Stimulated activated CD4-positive, alpha-beta T cell treated with anti-CD3 and anti-CD28 coated beads, Interleukin-4, amount 100 ng/mL, for 48 hours (primary cell): Measurements from ENCODE around the gene OR52A1.

Experiments
- DNase-seq, 2 donors: peaks; one replicate each; pipeline ENCODE4 v3.0.0-alpha.2; 2020; ENCODE audit warnings: low read depth in 2 of 2

Gene OR52A1

GRCh38 chr11:5131584-5132335, 22.8 kb downstream of the OR52A1 start:
- no peak for DNase-seq

GRCh38 chr11:5129457-5129877, 25.1 kb downstream of the OR52A1 start:
- DNase-seq, result no peak

- DNase-seq, result no peak
Measured at GRCh38 chr11:5124891-5125620, 29.5 kb downstream of the OR52A1 start.

- DNase-seq, result peak; percentile 30 to 35
Measured at GRCh38 chr11:5123802-5124521, 30.6 kb downstream of the OR52A1 start.

- DNase-seq, result no peak
Measured at GRCh38 chr11:5118893-5119292, 35.7 kb downstream of the OR52A1 start.

GRCh38 chr11:5117588-5117987, 37.0 kb downstream of the OR52A1 start:
- no peak for DNase-seq

- DNase-seq, result no peak
Measured at GRCh38 chr11:5115339-5115738, 39.2 kb downstream of the OR52A1 start.

- no peak for DNase-seq
Measured at GRCh38 chr11:5107285-5107684, 47.3 kb downstream of the OR52A1 start.

GRCh38 chr11:5103066-5103465, 51.5 kb downstream of the OR52A1 start:
- DNase-seq, result no peak

- no peak for DNase-seq
Measured at GRCh38 chr11:5102246-5102645, 52.3 kb downstream of the OR52A1 start.

- DNase-seq, result no peak
Measured at GRCh38 chr11:5096011-5096410, 58.5 kb downstream of the OR52A1 start.
